Stimulated activated CD8-positive, alpha-beta memory T cell treated with anti-CD3 and anti-CD28 coated beads, Interleukin-4, amount 100 ng/mL, for 48 hours (primary cell): ENCODE results near the gene CA14.
A peak's percentile ranks its signal among the peaks of the same experiment; 100 is the strongest.
"Not testable (repeated sequence)": the region's sequence is repeated elsewhere in the genome, so short reads cannot be mapped to it uniquely, and the experiment has no call there.

Experiments
- DNase-seq: peaks from one replicate; pipeline ENCODE4 v3.0.0-alpha.2; 2020

Gene CA14

DNA sequence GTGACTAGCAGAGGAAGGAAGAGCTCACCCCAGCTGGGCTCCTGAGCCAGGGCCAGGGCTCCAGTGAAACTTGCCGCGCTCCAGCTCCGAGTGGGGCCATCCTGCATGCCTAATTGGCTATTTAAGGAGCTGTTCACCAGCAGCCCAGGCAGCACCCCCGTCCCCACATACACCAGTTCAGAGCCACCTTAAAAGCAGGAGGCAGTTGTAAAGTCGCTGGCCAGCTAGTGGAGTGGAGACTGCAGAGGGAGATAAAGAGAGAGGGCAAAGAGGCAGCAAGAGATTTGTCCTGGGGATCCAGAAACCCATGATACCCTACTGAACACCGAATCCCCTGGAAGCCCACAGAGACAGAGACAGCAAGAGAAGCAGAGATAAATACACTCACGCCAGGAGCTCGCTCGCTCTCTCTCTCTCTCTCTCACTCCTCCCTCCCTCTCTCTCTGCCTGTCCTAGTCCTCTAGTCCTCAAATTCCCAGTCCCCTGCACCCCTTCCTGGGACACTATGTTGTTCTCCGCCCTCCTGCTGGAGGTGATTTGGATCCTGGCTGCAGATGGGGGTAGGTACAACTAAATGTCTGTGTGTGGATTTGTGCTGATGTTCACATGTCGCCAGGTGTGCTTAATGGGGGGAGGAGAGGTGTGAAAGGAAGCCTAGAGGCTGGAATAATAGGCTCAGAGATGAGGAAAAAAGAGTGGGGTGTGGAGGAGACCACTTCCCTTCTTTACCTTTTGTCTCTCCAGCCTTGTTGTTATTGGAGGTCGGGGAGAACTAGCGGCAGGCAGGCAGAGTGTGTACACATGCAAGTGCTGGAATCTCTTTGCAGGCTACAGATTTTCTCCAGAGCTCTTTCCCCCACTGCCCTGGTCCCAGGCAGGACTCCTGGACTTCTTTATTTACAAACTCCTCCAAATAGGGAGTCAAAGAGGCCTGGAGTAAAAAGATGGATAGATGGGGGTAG, at the start of gene CA14:
CA14 (plus strand) TSS at position 151 of the 962 bp plus-strand sequence; CDS start at position 506, 355 bp downstream.
- no peak for DNase-seq

DNA sequence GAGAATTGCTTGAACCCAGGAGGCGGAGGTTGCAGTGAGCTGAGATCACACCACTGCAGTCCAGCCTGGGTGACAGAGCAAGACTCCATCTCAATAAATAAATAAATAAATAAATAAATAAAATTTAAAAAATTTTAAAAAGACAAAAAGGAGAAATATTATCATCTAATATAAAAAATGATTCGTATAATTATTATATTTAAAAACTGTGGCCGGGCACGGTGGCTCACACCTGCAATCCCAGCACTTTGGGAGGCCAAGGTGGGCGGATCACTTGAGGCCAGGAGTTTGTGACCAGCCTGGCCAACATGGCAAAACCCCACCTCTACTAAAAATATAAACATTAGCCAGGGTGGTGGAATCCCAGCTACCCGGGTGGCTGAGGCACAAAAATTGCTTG, 49.1 kb upstream of the CA14 start:
- DNase-seq = not testable (repeated sequence)

DNA sequence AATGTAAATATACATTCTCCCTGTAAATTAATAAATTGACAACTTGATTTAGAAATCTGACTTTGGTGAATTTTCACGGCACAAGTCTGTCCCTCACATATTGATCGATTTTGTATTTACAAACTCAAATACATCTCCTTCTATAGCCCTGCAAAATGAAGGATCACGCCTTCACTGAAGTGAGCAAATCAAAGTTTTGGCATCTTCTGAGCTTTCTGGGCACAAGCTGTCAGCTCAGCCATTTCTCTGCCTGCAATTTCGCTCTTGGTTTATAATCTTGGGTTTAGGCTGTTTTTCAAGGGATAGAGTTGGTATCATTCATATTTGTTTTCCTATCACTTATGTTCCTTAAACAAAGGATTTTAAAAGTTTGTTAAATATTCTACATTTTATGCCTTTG, 47.5 kb upstream of the CA14 start:
- no peak for DNase-seq

DNA sequence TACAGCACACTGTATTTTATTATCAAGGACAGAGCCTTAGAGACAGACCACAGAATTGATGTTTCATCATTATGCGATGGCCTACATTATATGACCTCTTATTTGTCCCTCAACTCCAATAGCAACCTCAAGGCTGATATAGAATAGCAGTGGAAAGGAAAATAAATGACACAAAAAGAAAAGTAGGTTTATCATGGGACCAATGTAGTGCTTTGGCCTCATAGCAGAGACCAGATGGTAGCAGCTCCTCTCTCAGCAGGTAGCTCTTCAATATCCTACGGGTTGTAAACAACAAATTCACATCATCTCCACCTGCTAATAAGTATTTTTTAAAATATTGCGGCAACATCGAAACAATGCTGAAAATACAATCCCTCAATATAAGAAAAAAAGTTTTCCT, 46.9 kb upstream of the CA14 start:
- DNase-seq = no peak

DNA sequence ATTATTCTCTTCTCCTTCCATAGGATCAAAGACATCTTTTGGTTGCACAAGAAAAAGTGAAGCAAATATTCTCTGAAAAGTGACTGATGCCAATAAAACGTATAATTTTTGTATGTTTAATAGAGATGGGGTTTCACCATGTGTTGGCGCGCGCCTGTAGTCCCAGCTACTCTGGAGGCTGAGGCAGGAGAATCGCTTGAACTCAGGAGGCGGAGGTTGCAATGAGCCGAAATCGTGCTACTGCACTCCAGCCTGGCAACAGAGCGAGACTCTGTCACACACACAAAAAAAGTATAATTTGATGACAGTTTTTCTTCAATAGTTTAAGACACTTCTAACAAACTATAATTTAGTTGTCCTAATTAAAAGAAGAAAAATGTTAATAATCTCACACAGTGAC, 45.5 kb upstream of the CA14 start:
- DNase-seq = no peak

DNA sequence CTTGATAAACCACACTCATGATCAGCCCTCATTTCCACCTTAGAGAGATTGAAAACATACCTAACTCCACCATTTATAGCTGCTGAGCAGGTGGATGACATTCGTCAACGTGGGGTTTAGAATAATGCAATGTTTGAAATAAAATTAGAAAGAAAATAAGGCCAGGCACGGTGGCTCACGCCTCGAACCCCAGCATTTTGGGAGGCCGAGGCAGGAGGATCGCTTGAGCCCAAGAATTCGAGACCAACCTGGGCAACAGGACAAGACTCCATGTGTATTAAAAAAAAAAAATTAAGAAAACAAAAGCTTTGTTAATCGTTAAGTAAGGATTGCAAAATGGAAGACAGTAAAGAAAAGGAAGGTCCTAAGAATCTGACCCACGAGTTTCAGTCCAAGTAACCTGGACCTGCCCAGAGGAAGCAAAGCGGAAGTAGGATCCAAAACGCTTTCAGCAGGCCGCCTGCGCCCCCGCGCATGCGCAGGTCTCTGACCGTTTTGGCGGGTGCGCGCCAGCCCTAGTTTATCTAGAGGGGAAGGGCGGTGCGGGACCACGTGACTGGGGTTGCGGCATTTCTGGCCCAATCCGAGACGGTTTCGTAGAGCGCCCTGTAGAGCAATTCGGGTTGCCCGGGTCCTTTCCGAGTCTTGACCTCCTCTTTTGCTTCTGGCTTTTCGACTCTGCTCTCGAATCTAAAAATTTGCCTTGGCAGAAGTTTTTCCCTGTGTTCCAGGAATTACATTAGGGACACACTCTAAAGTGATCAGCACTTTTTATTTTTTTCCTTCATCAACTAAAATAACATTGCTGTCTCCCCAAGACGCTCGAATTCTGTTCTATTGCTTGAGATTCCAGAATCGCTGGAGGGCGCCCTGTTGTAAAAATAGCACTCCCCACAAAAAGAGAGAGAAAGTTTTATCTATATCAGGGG, 44.1 kb upstream of the CA14 start:
- peak; percentile 94 for DNase-seq

DNA sequence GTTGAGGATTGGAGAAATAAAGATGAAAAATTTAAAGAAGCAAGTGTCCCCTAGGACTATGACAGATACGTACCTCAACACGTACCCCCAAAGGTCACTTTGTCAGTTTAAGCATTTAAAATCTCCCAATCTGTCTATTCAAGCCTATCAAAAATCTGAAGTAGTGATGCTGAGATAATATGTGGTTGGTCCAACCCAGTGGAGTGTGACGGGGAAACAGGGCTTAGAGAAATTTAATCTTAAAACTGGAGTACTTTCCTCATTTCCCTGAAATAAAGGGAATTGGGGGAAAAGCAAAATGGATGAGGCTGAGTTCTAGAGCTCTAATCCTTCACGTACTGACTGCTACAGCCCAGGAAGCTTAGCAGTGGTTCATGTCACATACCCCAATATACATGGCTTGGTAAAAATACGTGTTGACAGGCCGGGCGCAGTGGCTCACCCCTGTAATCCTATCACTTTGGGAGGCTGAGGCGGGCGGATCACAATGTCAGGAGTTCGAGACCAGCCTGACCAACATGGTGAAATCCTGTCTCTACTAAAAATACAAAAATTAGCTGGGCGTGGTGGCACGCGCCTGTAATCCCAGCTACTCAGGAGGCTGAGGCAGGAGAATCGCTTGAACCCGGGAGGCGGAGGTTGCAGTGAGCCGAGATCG, 43.3 kb upstream of the CA14 start:
- not testable (repeated sequence) for DNase-seq

DNA sequence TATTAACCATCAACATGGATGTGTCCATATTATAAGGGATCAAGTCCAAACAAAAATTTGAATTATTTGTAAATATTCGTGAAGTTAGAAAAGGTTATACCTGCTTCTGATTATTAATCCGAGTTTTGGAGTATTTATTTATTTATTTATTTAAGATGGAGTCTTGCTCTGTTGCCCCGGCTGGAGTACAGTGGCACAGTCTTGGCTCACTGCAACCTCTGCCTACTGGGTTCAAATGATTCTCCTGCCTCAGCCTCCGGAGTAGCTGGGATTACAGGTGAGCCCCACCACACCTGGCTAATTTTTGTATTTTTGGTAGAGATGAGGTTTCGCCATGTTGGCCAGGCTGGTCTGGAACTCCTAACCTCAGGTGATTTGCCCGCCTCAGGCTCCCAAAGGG, 41.7 kb upstream of the CA14 start:
- not testable (repeated sequence) for DNase-seq

DNA sequence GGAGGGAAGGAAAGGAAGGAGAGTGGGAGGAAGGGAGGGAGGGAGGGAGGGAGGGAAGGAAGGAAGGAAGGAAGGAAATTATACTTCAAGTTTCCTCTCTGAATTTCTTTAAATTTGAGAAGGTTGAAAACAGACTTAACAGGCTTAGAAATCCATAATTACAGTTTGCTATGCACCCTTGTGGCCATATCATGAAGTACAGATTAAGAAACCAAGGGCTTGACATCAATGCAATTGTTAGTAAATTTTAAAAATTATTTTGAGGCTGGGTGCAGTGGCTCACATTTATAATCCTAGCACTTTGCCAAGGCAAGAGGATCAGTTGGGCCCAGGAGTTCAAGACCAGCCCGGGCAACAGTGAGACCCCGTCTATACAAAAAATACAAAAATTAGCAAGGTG, 36.0 kb upstream of the CA14 start:
- DNase-seq = no peak

DNA sequence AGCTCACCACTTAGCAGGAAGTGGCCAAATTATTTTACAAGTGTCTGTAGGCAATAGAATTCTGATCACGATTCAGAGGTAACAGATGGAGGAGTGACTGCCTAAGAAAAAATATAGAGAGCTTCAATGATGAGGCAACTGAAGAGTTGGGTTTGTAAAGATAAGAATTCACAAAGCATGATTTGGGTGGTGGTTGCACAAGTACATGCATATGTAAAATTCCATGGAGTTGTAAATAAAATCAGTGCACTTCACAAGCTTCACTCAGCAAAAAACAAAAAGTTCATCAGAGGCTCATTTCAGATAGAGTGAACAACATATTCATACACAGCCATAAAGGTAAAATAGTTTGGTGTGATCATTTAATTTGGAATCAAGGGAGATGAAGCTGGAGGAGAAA, 32.6 kb upstream of the CA14 start:
- no peak for DNase-seq

DNA sequence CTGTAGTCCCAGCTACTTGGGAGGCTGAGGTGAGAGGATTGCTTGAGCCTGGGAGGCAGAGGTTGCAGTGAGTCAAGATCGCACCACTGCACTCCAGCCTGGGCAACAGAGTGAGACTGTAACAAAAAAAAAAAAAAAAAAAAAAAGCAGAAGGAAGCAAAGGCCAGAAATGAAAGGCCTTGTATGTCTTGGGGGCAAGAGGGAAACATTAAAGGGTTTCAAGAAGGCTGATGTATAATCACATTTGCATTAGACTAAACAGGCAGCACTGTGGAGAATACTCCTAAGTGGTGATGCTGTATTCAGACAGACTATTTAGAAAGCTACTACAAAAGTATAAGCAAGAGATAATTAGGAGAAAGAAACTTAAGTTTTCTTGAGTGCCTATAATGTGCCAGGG, 32.0 kb upstream of the CA14 start:
- no peak for DNase-seq

DNA sequence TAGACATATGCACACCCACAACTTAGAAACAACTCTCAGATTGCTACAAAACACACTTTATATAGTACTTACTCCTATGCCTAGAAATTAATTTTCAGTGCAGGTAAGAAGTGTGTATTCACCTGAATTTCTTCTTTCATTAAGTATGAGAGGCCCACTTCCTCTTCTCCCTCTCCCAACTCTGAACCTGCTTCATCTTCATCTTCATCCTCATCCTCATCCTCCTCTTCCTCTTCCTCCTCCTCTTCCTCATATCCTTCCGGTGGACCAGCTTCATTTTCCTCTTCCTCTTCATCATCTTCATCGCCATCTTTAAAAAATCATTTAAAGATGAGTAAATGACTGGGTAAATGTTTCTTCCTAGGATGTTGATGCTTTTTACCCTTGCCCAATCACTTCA, 31.1 kb upstream of the CA14 start:
- DNase-seq = no peak

DNA sequence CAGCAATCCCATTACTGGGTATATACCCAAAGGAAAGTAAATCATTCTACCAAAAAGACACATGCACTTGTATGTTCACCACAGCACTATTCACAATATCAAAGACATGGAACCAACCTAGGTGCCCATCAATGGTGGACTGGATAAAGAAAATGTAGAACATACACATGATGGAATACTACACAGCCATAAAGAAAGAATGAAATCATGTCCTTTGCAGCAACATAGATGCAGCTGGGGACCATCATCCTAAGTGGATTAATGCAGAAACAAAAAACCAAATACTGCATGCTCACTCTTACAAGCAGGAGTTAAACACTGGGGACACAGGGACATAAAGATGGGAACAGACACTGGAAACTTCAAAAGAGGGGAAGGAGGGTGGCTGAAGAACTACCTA, 30.3 kb upstream of the CA14 start:
- DNase-seq = no peak

DNA sequence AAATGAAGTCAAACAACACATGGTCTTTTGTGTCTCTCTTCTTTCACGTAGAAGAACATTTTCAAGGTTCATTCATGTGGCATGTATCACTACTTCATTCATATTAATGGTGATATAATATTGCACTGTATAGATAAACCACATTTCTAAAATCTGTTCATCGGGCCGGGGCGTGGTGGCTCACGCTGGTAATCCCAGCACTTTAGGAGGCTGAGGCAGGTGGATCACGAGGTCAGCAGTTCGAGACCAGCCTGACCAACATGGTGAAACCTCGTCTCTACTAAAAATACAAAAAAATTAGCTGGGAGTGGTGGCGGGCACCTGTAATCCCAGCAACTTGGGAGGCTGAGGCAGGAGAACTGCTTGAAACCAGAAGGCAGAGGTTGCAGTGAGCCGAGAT, 29.3 kb upstream of the CA14 start:
- DNase-seq = peak; percentile 7

DNA sequence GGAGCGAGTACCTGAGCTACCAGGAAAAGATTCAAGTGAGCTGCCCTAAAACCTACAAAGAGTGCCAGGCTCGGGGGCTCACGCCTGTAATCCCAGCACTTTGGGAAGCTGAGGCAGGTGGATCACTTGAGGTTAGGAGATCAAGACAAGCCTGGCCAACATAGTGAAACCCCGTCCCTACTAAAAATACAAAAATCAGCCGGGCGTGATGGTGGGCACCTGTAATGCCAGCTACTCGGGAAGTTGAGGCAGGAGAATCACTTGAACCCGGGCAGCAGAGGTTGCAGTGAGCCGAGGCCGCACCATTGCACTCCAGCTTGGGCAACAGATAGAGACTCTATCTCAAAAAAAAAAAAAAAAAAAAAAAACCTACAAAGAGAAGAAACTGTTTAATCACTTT, 24.7 kb upstream of the CA14 start:
- peak; percentile 18 for DNase-seq

DNA sequence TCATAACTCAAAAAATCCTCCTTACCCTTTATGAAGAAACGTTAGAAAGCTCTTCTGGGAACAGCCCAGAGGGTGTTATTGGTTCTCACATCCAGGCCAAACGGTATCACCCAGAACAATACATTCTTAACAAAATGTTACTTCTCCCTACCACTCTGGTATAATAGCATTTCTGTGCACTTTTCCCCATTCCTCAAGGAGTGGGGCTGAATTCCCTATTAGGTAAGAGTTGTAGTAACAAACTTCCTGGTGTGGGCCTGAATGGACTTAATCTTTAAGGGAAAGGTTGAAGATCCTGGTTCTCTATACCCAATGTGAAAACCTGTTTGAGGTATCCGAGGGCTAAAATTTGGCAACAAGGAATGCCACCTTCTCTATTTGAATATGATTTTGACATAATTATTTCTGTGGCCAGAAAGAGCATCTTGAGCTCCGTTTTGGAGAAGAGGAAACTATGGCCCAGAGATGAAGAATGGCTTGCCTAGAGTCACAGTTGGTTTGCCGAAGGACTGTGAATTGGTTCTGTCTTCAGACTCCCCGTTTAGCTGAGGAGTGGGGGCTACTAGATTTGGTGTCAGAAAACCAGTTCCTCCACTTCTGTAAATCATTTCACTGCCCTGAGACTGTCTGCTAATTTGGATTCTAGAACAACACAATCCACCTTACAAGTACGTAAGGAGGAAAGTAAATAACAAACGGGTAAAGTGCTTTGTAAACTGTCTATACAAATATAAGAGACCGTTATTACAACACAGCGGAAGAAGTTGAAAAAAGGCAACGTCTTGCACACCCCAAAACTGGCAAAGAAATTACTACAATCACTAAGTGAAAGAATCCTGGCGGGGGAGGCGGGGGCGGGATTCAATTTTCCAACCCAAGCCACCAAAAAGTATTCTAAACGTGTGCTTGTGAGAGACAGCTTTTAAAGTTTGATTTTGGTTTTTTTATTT, 23.9 kb upstream of the CA14 start:
- DNase-seq = peak; percentile 65

DNA sequence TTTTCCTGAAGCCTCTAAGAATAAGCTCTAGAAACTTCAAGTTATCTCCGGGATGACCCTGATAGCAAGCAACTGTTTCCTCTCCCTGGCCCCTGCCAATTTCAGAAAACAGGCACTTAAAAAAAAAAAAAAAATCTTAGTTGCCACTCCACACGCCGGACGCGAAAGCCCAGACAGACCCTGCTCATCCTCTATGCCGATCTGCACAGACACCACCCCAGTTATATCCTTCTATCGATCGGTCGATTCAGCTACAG, 23.3 kb upstream of the CA14 start:
- DNase-seq = no peak

DNA sequence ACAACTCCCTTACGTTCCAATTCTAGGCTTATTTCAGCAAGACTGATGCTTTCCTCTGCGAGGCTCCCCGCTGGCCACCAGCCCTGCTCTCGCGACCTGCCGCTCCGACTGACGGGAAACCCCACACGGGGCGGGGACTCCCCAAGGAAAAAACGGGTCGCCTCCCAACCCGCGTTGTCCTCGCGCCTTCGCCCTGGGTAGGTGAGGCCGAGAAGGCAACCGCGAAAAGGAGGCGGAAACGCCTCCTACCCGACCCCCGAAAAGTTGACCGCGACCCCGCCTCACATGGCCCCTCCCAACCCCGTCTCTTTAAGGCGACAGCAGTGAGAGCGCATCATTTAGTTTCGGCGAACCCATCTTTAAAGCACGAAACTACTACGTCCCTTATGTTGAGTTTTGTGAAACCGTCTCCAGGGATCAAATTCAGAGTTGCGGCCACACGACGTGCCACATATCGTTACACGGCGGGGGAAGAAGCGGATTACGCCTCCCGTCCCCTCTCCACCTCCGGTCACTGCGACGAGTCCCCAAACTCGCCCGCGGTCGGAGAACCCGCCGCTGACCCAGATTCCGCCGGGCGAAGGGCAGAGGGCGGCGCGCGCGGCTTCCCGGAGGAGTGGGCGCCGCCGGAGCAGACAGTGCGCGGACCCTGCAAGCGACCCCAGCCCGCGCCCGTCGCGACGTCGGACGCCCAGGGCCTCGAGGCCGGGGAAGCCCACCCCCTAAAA, 22.8 kb upstream of the CA14 start:
- DNase-seq = peak; percentile 95

DNA sequence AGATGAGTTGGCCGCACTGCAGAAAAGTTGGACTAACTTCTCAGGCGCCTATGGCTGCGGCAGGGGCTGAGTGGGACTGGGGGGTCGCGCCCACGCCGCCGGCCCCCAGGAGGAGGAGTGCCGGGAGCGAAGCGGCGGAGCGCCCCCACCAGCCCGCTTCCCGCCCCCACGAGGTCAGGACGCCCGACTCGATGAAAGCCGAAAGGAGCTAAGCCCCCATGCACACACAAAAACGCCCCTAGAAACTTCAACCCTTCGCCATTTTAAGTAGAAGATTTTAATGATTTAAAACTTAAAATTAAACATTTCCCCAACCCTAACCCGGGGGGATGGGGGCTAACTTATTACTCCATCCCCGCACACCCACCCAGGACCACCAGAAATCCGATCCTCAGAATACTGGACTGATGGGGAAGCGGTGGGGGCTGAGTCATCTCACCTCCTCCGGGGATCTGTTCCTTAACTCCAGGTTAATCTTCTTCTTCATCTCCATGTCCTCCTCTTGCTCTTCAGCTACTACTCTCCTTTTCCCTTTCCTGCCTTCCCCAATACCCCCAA, 22.2 kb upstream of the CA14 start:
- peak; percentile 60 for DNase-seq

DNA sequence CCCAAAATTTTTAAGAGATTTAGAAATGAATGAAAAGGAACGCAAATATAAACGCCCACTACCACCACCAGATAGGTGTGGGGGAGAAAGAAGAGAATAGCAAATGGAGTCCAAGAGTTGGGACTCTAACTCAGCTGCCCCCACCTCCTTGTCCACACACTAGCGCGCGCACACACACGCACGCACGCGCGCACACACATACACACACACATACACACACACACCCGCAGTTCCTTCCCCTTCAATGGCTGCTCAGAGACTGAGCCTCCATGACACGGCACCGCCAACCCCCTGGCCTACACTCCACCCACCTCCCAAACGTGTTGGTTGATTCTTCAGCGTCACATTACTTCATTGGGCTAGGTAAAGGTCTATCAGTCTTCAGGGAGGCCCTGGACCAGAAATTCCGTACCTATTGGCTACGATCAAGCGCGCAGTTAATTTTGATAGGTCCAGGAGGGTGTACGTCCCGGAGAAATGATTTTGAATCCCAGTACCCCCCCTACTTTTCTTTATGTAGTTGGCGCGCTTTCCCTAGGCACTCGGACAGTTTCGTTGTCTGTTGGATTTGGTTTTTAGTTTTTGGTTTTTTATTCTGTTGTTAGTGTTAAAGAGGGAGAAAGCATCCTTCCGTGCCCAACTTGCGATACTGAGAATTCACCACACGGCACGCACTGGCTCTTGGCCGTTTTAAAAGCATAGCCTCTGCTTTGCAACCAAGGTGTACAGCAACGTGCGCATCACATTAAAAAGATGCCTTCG, 21.5 kb upstream of the CA14 start, which contains the start of gene ANP32E:
ANP32E (minus strand) TSS at position 261 of the 762 bp plus-strand sequence. CDS start 326 bp downstream, outside the sequence.
- peak; percentile 92 for DNase-seq
